Measurements from ENCODE around the gene PSORS1C1. TPM values are rescaled to one million over a fixed set of nuclear protein-coding genes. Genes with fewer than 3 reads are reported as not detected.

The PSORS1C1 gene
- total RNA-seq, 1 experiment from 2014 or later, result 0.48 TPM

- no peak overlapping the region for H3K4me2 ChIP-seq (ENCODE audit: insufficient read depth, insufficient read length, low read length)
- H3K4me3 Mint-ChIP-seq, result no peak overlapping the region
- no CpG with 5 or more reads among the region's 6 CpGs for WGBS (ENCODE audit: extremely low coverage, insufficient read length, low lambda C conversion rate)
These were observed 23.6 kb upstream of the PSORS1C1 start for GRCh38 chr6:31090973-31091364.

More at GRCh38 chr6:31090973-31091364, 23.6 kb upstream of the PSORS1C1 start:
- Histone ChIP-seq H2BK120ac (ENCODE audit: low read depth, low read length, poor library complexity, severe bottlenecking) (no peak overlapping the region), H4K8ac (replicated peaks; ENCODE audit: insufficient read length, low read depth, low read length) (no peak overlapping the region), H3K23me2 (ENCODE audit: insufficient read length, low read depth, low read length, poor library complexity, severe bottlenecking) (no peaks in the 10 kb centered on the region), H4K5ac (ENCODE audit: insufficient read length, low read depth, low read length) (no peak overlapping the region), H3K14ac (ENCODE audit: insufficient read depth, low read length) (no peak overlapping the region), H3K27me3 (ENCODE audit: insufficient read depth, low read length) (no peaks in the 10 kb centered on the region), H3K56ac (ENCODE audit: insufficient read length, low read depth, low read length) (no peak overlapping the region), H3K4me1 (ENCODE audit: insufficient read depth, low read length) (peaks cover 2% of the 10 kb centered on the region; the same call in 1 of the 2 replicates), H3K79me2 (ENCODE audit: insufficient read depth, low read length) (no peaks in the 10 kb centered on the region), H3K27ac (ENCODE audit: insufficient read length, low read depth, low read length) (no peak overlapping the region), H4K91ac (ENCODE audit: insufficient read length, low read depth, low read length) (no peak overlapping the region), H3K18ac (ENCODE audit: insufficient read length, low read depth, low read length) (no peak overlapping the region), H3T11ph (ENCODE audit: low read length) (no peak overlapping the region), H2AFZ (ENCODE audit: low read length) (no peak overlapping the region), H3K79me1 (ENCODE audit: insufficient read depth, low read depth, low read length, poor library complexity, severe bottlenecking) (no peaks in the 10 kb centered on the region), H4K20me1 (ENCODE audit: control insufficient read depth, insufficient read depth, insufficient read length) (no peaks in the 10 kb centered on the region), H3K9ac (ENCODE audit: extremely low read depth, insufficient read length, low read length) (no peak overlapping the region), H2BK12ac (ENCODE audit: insufficient read length, low read depth, low read length) (no peak overlapping the region), H2BK15ac (ENCODE audit: low read depth, low read length) (no peak overlapping the region), H3K4ac (ENCODE audit: low read depth, low read length) (no peak overlapping the region), H2BK5ac (ENCODE audit: insufficient read length, low read length) (no peak overlapping the region), H3K9me3 (ENCODE audit: control insufficient read depth, low read depth, low read length) (no peaks in the 10 kb centered on the region), H3K23ac (ENCODE audit: insufficient read length, low read depth, low read length) (no peak overlapping the region), H2BK20ac (ENCODE audit: low read depth, low read length, poor library complexity, severe bottlenecking) (no peak overlapping the region), H2AK5ac (ENCODE audit: insufficient read length, low read length) (no peak overlapping the region)
- Mint-ChIP-seq H3K4me1 (peaks cover 20 to 26% of the 10 kb centered on the region in 2 experiments), H3K36me3 (ENCODE audit: insufficient read depth in 1 of 3, low read depth in 3 of 3) (no peaks in the 10 kb centered on the region), H3K27me3 (ENCODE audit: low read depth) (no peaks in the 10 kb centered on the region; the same call in 1 of the 2 replicates), H3K27ac (peak overlapping the region in 1 of 3 experiments; percentile 10; a peak in 1 of 7 replicates), H3K9me3 (no peaks in the 10 kb centered on the region)
- TF ChIP-seq CTCF (conservative IDR thresholded peaks at IDR 0.05), result no peak
- DNase-seq, result no peak
